ENCODE data around the gene PPP1R16B. TPM values are rescaled to one million over a fixed set of nuclear protein-coding genes. Genes with fewer than 3 reads are reported as not detected.

The PPP1R16B gene
- total RNA-seq, 1 donor from 2014 or later = 46.9 TPM

- no peak overlapping the region for H3K27ac Mint-ChIP-seq (ENCODE audit: unreplicated experiment)
- peaks cover 13% of the 10 kb centered on the region for H3K36me3 Mint-ChIP-seq (ENCODE audit: low read depth, unreplicated experiment)
- H3K4me3 Mint-ChIP-seq (ENCODE audit: unreplicated experiment) = no peak overlapping the region
- no peaks in the 10 kb centered on the region for H3K9me3 Mint-ChIP-seq (ENCODE audit: unreplicated experiment)
- DNase-seq (ENCODE audit: low spot score) = no peak
- H3K4me1 Mint-ChIP-seq (ENCODE audit: unreplicated experiment) = peaks cover 12% of the 10 kb centered on the region
- H3K27me3 Mint-ChIP-seq (ENCODE audit: unreplicated experiment) = peaks cover 3% of the 10 kb centered on the region
- TF ChIP-seq, protein P1, sequence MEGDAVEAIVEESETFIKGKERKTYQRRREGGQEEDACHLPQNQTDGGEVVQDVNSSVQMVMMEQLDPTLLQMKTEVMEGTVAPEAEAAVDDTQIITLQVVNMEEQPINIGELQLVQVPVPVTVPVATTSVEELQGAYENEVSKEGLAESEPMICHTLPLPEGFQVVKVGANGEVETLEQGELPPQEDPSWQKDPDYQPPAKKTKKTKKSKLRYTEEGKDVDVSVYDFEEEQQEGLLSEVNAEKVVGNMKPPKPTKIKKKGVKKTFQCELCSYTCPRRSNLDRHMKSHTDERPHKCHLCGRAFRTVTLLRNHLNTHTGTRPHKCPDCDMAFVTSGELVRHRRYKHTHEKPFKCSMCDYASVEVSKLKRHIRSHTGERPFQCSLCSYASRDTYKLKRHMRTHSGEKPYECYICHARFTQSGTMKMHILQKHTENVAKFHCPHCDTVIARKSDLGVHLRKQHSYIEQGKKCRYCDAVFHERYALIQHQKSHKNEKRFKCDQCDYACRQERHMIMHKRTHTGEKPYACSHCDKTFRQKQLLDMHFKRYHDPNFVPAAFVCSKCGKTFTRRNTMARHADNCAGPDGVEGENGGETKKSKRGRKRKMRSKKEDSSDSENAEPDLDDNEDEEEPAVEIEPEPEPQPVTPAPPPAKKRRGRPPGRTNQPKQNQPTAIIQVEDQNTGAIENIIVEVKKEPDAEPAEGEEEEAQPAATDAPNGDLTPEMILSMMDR (IDR thresholded peaks at IDR 0.05; ENCODE audit: unreplicated experiment) = no peak
Observed at GRCh38 chr20:38883981-38884733, 78.7 kb downstream of the PPP1R16B start.

GRCh38 chr20:38885357-38885756 is 79.9 kb downstream of the PPP1R16B start:
- H3K4me3 Mint-ChIP-seq (ENCODE audit: unreplicated experiment) = no peak overlapping the region
- H3K36me3 Mint-ChIP-seq (ENCODE audit: low read depth, unreplicated experiment) = peaks cover 16% of the 10 kb centered on the region
- peaks cover 2% of the 10 kb centered on the region for H3K27me3 Mint-ChIP-seq (ENCODE audit: unreplicated experiment)
- H3K27ac Mint-ChIP-seq (ENCODE audit: unreplicated experiment) = no peak overlapping the region
- no peaks in the 10 kb centered on the region for H3K9me3 Mint-ChIP-seq (ENCODE audit: unreplicated experiment)
- TF ChIP-seq, protein P1 (IDR thresholded peaks at IDR 0.05; ENCODE audit: unreplicated experiment) = no peak
- peaks cover 11% of the 10 kb centered on the region for H3K4me1 Mint-ChIP-seq (ENCODE audit: unreplicated experiment)
- no peak for DNase-seq (ENCODE audit: low spot score)

- TF ChIP-seq, protein P1 (IDR thresholded peaks at IDR 0.05; ENCODE audit: unreplicated experiment) = no peak
- Mint-ChIP-seq H3K36me3 (ENCODE audit: low read depth, unreplicated experiment) (peaks cover 12% of the 10 kb centered on the region), H3K27ac (ENCODE audit: unreplicated experiment) (no peak overlapping the region)
Observed at GRCh38 chr20:38888059-38888831, 82.7 kb downstream of the PPP1R16B start.

DNA sequence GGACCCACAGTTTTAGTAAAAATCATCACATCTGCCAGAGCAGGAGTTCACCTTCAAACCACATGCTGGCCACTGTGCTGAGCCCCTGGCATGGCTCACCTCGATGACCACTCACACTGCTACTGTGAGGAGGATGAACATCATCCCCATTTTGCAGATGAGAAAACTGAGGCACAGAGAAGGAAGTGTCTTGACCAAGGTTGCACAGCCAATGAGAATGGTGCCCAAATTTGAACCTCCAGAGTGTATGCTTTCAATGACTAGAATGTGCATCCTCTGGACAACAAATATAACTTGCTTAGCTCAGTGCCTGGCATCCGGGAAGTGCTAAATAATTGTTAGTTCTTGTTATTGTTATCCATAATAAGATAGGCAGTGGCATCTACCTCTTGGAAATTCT is 83.6 kb downstream of the PPP1R16B start:
- H3K4me3 Mint-ChIP-seq (ENCODE audit: unreplicated experiment) = no peak overlapping the region
- no peaks in the 10 kb centered on the region for H3K9me3 Mint-ChIP-seq (ENCODE audit: unreplicated experiment)
- no peak for DNase-seq (ENCODE audit: low spot score)
- TF ChIP-seq, protein P1 (IDR thresholded peaks at IDR 0.05; ENCODE audit: unreplicated experiment) = no peak
- H3K27ac Mint-ChIP-seq (ENCODE audit: unreplicated experiment) = no peak overlapping the region
- peaks cover 5% of the 10 kb centered on the region for H3K27me3 Mint-ChIP-seq (ENCODE audit: unreplicated experiment)
- peaks cover 10% of the 10 kb centered on the region for H3K4me1 Mint-ChIP-seq (ENCODE audit: unreplicated experiment)
- H3K36me3 Mint-ChIP-seq (ENCODE audit: low read depth, unreplicated experiment) = peaks cover 12% of the 10 kb centered on the region

More at GRCh38 chr20:38888059-38888831, 82.7 kb downstream of the PPP1R16B start:
- DNase-seq (ENCODE audit: low spot score) = no peak
- Mint-ChIP-seq H3K4me1 (ENCODE audit: unreplicated experiment) (peaks cover 8% of the 10 kb centered on the region), H3K4me3 (ENCODE audit: unreplicated experiment) (no peak overlapping the region), H3K9me3 (ENCODE audit: unreplicated experiment) (no peaks in the 10 kb centered on the region), H3K27me3 (ENCODE audit: unreplicated experiment) (peaks cover 5% of the 10 kb centered on the region)
